Measurements from ENCODE around the gene HPD.

DNA sequence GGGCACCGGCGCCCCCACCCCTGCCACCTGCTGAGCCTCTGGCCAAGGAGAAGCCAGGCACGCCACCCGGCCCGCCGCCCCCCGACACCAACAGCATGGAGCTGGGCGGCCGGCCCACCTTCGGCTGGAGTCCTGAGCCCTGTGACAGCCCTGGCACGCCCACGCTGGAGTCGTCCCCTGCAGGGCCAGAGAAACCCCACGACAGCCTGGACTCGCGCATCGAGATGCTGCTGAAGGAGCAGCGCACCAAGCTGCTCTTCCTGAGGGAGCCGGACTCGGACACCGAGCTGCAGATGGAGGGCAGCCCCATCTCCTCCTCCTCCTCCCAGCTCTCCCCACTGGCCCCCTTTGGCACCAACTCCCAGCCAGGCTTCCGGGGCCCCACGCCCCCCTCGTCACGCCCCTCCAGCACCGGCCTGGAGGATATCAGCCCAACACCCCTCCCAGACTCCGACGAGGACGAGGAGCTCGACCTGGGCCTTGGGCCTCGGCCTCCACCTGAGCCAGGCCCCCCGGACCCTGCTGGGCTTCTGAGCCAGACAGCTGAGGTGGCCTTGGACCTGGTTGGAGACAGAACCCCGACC is 48.3 kb downstream of the HPD start:
- TF ChIP-seq, protein P1, sequence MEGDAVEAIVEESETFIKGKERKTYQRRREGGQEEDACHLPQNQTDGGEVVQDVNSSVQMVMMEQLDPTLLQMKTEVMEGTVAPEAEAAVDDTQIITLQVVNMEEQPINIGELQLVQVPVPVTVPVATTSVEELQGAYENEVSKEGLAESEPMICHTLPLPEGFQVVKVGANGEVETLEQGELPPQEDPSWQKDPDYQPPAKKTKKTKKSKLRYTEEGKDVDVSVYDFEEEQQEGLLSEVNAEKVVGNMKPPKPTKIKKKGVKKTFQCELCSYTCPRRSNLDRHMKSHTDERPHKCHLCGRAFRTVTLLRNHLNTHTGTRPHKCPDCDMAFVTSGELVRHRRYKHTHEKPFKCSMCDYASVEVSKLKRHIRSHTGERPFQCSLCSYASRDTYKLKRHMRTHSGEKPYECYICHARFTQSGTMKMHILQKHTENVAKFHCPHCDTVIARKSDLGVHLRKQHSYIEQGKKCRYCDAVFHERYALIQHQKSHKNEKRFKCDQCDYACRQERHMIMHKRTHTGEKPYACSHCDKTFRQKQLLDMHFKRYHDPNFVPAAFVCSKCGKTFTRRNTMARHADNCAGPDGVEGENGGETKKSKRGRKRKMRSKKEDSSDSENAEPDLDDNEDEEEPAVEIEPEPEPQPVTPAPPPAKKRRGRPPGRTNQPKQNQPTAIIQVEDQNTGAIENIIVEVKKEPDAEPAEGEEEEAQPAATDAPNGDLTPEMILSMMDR (IDR thresholded peaks at IDR 0.05; ENCODE audit: low read depth, low read length, poor library complexity, severe bottlenecking): no peak
- TF ChIP-seq EZH2phosphoT487 (IDR thresholded peaks at IDR 0.05; ENCODE audit: borderline replicate concordance, low read length): no peak

All from DOHH2 (cell line).